ENCODE results near the gene CIART.
A peak's percentile ranks its signal among the peaks of the same experiment; 100 is the strongest.
"Not testable (repeated sequence)": the region's sequence is repeated elsewhere in the genome, so short reads cannot be mapped to it uniquely, and the experiment has no call there.

The CIART gene

DNA sequence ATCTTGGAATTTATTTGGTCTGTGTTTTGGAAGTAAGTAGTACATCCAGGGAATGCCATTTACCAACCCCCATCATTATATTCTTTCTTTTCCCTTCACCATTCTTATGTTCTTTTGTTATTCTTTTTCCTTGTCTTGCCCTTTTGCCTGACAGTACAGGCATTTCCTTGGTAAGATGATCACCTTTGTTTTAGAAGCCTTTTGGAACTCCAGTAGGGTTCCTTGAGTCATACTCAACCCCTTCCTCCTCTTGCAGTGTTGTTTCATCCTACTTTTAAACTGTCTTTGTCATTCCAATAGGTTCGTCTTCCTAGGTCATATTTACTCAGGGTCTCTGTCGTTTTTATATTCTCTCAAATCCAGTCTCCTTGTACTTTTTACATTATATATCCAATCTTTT lies 20.5 kb downstream of the CIART start:
- H3K4me3 ChIP-seq (ENCODE audit: low read depth, low read length) = no peak overlapping the region
- TF ChIP-seq, protein P1, sequence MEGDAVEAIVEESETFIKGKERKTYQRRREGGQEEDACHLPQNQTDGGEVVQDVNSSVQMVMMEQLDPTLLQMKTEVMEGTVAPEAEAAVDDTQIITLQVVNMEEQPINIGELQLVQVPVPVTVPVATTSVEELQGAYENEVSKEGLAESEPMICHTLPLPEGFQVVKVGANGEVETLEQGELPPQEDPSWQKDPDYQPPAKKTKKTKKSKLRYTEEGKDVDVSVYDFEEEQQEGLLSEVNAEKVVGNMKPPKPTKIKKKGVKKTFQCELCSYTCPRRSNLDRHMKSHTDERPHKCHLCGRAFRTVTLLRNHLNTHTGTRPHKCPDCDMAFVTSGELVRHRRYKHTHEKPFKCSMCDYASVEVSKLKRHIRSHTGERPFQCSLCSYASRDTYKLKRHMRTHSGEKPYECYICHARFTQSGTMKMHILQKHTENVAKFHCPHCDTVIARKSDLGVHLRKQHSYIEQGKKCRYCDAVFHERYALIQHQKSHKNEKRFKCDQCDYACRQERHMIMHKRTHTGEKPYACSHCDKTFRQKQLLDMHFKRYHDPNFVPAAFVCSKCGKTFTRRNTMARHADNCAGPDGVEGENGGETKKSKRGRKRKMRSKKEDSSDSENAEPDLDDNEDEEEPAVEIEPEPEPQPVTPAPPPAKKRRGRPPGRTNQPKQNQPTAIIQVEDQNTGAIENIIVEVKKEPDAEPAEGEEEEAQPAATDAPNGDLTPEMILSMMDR (IDR thresholded peaks at IDR 0.05; ENCODE audit: low read depth, low read length) = no peak
- in situ Hi-C loops (cut with HindIII; ENCODE audit: low sequenced_read_pairs) = no loop called here
- DNase-seq (ENCODE audit: low read depth, low spot score) = no peak

DNA sequence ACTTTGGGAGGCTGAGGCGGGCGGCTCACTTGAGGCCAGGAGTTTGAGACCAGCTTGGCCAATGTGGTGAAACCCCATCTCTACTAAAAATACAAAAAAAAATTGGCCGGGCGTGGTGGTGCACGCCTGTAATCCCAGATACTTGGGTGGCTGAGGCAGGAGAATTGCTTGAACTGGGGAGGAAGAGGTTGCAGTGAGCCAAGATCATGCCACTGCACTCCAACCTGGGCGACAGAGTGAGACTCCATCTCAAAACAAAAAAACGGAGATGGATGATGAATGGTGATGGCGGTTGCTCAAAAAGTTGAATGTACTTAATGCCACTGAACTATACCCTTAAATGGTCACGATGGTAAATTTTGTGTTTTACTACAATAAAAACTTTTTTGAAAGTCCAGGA lies 26.2 kb downstream of the CIART start:
- in situ Hi-C loops (cut with HindIII; ENCODE audit: low sequenced_read_pairs); DNase-seq (ENCODE audit: low read depth, low spot score); H3K4me3 ChIP-seq (ENCODE audit: low read depth, low read length): not testable (repeated sequence)

DNA sequence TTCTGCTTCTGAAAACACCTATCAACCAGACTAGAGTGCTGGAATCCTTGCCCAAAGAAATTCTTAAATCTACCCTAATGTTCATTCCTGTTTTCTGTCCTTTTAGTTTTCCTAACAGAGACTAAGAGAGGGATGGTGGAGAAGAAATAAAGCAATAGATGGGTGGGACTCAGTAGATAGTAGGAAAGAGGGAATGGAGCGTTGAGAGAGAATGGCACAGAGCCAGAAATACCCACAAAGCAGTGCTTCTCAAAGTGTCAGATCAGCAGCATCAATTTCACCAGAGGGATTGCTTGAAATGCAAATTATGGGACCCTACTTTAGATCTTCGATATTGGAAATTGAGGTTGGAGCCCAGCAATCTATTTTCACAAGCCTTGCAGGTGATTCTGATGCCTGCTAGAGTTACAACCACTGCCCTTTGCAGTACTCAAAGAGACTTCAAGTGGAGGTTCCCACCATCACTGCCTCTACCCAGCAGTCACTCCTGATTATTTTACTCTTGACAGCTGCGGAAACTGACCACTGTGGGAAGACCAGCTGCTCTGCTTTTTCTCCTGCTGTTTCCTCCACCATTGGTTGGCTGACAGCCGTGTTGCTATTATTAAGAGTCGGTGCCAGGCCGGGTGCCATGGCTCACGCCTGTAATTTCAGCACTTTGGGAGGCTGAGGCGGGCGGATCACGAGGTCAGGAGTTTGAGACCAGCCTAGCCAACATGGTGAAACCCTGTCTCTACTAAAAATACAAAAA lies 27.6 kb downstream of the CIART start:
- in situ Hi-C loops (cut with HindIII; ENCODE audit: low sequenced_read_pairs) = no loop called here
- TF ChIP-seq, protein P1 (IDR thresholded peaks at IDR 0.05; ENCODE audit: low read depth, low read length) = no peak
- H3K4me3 ChIP-seq (ENCODE audit: low read depth, low read length) = no peak overlapping the region
- DNase-seq (ENCODE audit: low read depth, low spot score) = no peak

DNA sequence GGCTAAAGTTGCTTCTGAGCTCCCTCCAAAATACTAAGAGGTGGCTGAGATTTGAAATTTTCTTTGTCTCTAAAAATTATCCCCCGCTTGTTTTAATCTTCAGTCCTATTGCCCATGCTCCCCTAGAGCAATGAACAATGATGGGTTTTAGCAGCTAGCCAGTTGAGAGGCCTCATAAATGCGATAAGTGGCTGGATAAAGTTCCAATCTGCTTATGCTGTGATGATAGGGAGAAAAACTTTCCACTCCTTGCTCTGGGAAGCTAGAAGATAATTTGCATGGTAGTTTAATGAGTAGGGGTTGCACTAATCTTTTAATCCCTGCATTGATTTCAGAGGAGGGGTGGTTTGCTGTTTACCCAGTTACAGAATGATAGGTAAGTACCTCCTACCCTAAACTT lies 29.4 kb downstream of the CIART start:
- H3K4me3 ChIP-seq (ENCODE audit: low read depth, low read length) = no peak overlapping the region
- TF ChIP-seq, protein P1 (IDR thresholded peaks at IDR 0.05; ENCODE audit: low read depth, low read length) = no peak
- DNase-seq (ENCODE audit: low read depth, low spot score) = no peak
- in situ Hi-C loops (cut with HindIII; ENCODE audit: low sequenced_read_pairs) = no loop called here

DNA sequence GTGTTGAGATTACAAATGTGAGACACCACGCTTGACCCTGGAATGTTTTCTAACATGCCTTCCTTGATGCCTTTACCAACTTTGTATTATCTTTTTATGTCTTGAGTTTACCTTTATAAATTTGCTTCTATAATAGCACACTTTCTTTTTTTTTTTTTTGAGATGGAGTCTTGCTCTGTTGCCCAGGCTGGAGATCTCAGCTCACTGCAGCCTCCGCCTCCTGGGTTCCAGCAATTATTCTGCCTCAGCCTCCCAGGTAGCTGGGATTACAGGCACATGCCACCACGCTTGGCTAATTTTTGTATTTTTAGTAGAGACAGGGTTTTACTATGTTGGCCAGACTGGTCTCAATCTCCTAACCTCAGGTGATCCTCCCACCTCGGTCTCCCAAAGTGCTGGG lies 32.3 kb downstream of the CIART start:
- H3K4me3 ChIP-seq (ENCODE audit: low read depth, low read length); in situ Hi-C loops (cut with HindIII; ENCODE audit: low sequenced_read_pairs); DNase-seq (ENCODE audit: low read depth, low spot score): not testable (repeated sequence)

DNA sequence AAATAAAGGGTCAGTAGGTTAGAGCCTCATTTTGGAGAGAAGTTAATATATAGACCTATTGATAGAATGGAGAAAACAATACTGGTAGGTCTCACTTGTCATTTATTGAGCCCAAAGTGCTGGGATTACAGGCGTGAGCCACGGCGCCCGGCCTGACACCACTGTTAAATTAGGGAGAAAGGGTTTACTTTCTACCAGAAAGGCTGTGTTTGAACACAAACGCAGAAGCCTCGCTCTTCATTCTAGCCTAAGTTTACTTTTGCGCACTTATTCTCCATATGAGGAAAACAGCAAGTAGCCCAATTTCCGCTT lies 38.3 kb downstream of the CIART start:
- DNase-seq (ENCODE audit: low read depth, low spot score) = no peak
- in situ Hi-C loops (cut with HindIII; ENCODE audit: low sequenced_read_pairs) = no loop called here
- TF ChIP-seq, protein P1 (IDR thresholded peaks at IDR 0.05; ENCODE audit: low read depth, low read length) = no peak
- peak overlapping the region; percentile 60 for H3K4me3 ChIP-seq (ENCODE audit: low read depth, low read length)

DNA sequence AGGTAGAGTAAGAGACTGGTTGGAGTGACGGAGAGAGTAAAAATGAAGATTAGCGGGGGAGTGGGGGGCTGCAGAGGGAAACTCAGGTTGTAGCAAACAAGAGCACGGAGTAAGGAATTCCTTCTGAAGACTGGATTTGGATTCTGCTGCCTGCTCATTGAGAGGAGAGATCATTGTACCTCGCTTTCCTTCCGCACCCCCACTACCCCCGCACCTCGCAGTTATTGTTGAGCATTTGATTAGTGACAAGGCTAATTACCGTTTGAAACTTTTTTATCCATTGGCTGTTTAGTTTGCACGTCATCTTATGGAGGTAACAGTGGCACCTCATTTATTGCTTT lies 39.4 kb downstream of the CIART start:
- DNase-seq (ENCODE audit: low read depth, low spot score) = no peak
- in situ Hi-C loops (cut with HindIII; ENCODE audit: low sequenced_read_pairs) = no loop called here
- TF ChIP-seq, protein P1 (IDR thresholded peaks at IDR 0.05; ENCODE audit: low read depth, low read length) = no peak
- peak overlapping the region; percentile 60 for H3K4me3 ChIP-seq (ENCODE audit: low read depth, low read length)

DNA sequence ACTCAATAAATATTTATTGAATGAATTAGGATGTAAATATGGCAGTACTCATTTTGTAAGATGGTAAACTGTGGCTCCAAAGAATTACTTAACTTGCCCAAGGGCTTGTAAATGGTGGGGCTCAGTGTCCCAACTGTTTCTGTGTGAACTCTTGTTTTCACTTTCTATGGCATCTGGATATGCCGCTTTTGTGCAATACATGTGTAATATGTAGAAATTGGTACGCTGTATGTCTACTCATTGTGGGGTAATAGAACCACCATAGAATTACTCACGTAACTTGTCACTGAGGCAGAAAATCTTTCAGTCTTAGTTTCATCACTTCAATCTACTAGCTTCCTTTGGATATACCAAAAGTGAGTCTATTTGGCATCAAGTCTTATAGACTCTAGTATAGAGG lies 40.0 kb downstream of the CIART start:
- H3K4me3 ChIP-seq (ENCODE audit: low read depth, low read length) = peak overlapping the region; percentile 60
- in situ Hi-C loops (cut with HindIII; ENCODE audit: low sequenced_read_pairs) = no loop called here
- TF ChIP-seq, protein P1 (IDR thresholded peaks at IDR 0.05; ENCODE audit: low read depth, low read length) = no peak
- DNase-seq (ENCODE audit: low read depth, low spot score) = no peak

All from astrocyte of the spinal cord (primary cell).